ENCODE data around the gene MAMLD1.

MAMLD1 gene

GRCh38 chrX:150530821-150531220 lies 167.7 kb downstream of the MAMLD1 start:
- no peak for DNase-seq (ENCODE audit: low read depth in 2 of 2)

GRCh38 chrX:150531467-150531866 lies 168.3 kb downstream of the MAMLD1 start:
- no peak for DNase-seq (ENCODE audit: low read depth in 2 of 2)

- DNase-seq (ENCODE audit: low read depth in 2 of 2), result no peak
These were observed 170.7 kb downstream of the MAMLD1 start for GRCh38 chrX:150533863-150534262.

- no peak for DNase-seq (ENCODE audit: low read depth in 2 of 2)
These were observed 173.5 kb downstream of the MAMLD1 start for GRCh38 chrX:150536455-150537116.

GRCh38 chrX:150537851-150538250 lies 174.7 kb downstream of the MAMLD1 start:
- DNase-seq (ENCODE audit: low read depth in 2 of 2), result no peak

- no peak for DNase-seq (ENCODE audit: low read depth in 2 of 2)
These were observed 177.8 kb downstream of the MAMLD1 start for GRCh38 chrX:150540965-150541364.

GRCh38 chrX:150542846-150543229 lies 179.7 kb downstream of the MAMLD1 start:
- no peak for DNase-seq (ENCODE audit: low read depth in 2 of 2)

GRCh38 chrX:150543230-150544155 lies 180.4 kb downstream of the MAMLD1 start:
- DNase-seq (ENCODE audit: low read depth in 2 of 2), result no peak

GRCh38 chrX:150544222-150544787 lies 181.2 kb downstream of the MAMLD1 start:
- DNase-seq (ENCODE audit: low read depth in 2 of 2), result no peak

- no peak for DNase-seq (ENCODE audit: low read depth in 2 of 2)
These were observed 182.0 kb downstream of the MAMLD1 start for GRCh38 chrX:150544835-150545770.

- no peak for DNase-seq (ENCODE audit: low read depth in 2 of 2)
These were observed 183.6 kb downstream of the MAMLD1 start for GRCh38 chrX:150546711-150547153.

GRCh38 chrX:150547375-150548115 lies 184.4 kb downstream of the MAMLD1 start:
- DNase-seq (ENCODE audit: low read depth in 2 of 2), result no peak

GRCh38 chrX:150548251-150548650 lies 185.1 kb downstream of the MAMLD1 start:
- no peak for DNase-seq (ENCODE audit: low read depth in 2 of 2)

- DNase-seq (ENCODE audit: low read depth in 2 of 2), result no peak
These were observed 185.6 kb downstream of the MAMLD1 start for GRCh38 chrX:150548684-150549083.

- no peak for DNase-seq (ENCODE audit: low read depth in 2 of 2)
These were observed 188.8 kb downstream of the MAMLD1 start for GRCh38 chrX:150551963-150552362.

- no peak for DNase-seq (ENCODE audit: low read depth in 2 of 2)
These were observed 195.3 kb downstream of the MAMLD1 start for GRCh38 chrX:150558424-150558823.

Measured in stimulated activated CD8-positive, alpha-beta memory T cell treated with anti-CD3 and anti-CD28 coated beads, Interleukin-2, amount 100 ng/mL, for 1 hour (primary cell).